AG04449 (cell line): ENCODE results near the gene SLC18B1.

Experiments used
- CTCF ChIA-PET: fragments of 350-600 bp; formaldehyde crosslinking; extraction: SDS; loops from one replicate; lab custom pipeline; 2021; ENCODE audit warnings: antibody characterized with exemption; lab: Yijun Ruan, JAX
- POLR2A ChIA-PET: fragments of 400-600, 350-600 bp; formaldehyde crosslinking; extraction: SDS; loops from one replicate; lab custom pipeline; 2020; ENCODE audit warnings: antibody characterized with exemption, inconsistent platforms; lab: Yijun Ruan, JAX
- DNase-seq: peaks from one replicate; pipeline ENCODE4 v3.0.0-alpha.2; 2010; ENCODE audit warnings: low read depth, low spot score
- H3K4me3 ChIP-seq: 2 replicates; pipeline ENCODE4 v1.5.1; 2011; ENCODE audit warnings: low read depth, mild to moderate bottlenecking, control low read depth, low read length
- TF ChIP-seq, protein P1 (sequence below): IDR thresholded peaks from one replicate; pipeline ENCODE4 v1.5.1; 2011; ENCODE audit warnings: mild to moderate bottlenecking, moderate library complexity, low read length, control low read depth, inconsistent platforms; ENCODE audit not compliant: insufficient read depth; ENCODE audit errors: missing control alignments

Gene SLC18B1

DNA sequence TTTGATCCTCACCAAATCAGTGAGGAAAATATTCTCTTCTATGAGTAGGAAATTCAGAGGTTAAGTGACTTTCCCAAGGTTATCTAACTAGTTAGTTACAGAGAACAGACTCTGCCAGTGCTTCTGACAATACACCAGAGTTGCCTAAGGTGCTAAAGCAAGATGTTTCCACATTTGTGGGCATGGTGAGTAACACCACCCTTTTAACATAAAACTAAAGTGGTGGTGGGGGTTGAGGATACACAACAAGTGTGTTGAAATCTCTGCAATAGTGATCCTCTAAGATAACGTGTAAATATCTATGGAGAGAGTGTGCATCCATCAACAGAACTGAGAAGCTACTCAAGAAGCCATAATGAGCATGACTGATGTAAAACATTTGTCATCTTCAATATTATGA, 52.4 kb downstream of the SLC18B1 start:
- H3K4me3 ChIP-seq, result no peak overlapping the region
- TF ChIP-seq, protein P1, sequence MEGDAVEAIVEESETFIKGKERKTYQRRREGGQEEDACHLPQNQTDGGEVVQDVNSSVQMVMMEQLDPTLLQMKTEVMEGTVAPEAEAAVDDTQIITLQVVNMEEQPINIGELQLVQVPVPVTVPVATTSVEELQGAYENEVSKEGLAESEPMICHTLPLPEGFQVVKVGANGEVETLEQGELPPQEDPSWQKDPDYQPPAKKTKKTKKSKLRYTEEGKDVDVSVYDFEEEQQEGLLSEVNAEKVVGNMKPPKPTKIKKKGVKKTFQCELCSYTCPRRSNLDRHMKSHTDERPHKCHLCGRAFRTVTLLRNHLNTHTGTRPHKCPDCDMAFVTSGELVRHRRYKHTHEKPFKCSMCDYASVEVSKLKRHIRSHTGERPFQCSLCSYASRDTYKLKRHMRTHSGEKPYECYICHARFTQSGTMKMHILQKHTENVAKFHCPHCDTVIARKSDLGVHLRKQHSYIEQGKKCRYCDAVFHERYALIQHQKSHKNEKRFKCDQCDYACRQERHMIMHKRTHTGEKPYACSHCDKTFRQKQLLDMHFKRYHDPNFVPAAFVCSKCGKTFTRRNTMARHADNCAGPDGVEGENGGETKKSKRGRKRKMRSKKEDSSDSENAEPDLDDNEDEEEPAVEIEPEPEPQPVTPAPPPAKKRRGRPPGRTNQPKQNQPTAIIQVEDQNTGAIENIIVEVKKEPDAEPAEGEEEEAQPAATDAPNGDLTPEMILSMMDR, result no peak
- CTCF ChIA-PET, result no interaction called here
- POLR2A ChIA-PET, result no interaction called here
- DNase-seq, result no peak

DNA sequence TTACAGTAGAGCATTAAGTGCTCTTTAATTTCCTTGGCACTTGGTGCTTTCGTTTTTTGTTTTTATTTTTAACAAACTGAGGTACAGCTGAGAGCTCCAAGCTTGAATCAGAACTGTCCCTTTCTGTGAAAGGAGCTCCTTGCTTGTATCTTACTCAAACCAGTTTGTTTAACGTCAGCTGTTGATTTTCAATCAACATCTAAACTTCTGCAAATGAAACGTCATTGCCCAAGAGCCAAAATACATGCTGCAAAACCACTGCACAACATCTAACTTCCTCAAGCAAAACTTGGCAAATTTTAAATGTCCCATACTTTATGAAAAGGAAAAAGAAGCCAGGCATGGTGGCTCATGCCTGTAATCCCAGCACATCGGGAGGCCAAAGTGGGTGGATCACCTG, 55.9 kb downstream of the SLC18B1 start:
- TF ChIP-seq, protein P1, result no peak
- no peak for DNase-seq
- CTCF ChIA-PET, result interaction anchor here (0.7 kb wide), 1 partner anchor 21 kb away, joined by 3 read pairs; no protein-coding TSS in a partner anchor
- POLR2A ChIA-PET, result no interaction called here
- H3K4me3 ChIP-seq, result no peak overlapping the region

DNA sequence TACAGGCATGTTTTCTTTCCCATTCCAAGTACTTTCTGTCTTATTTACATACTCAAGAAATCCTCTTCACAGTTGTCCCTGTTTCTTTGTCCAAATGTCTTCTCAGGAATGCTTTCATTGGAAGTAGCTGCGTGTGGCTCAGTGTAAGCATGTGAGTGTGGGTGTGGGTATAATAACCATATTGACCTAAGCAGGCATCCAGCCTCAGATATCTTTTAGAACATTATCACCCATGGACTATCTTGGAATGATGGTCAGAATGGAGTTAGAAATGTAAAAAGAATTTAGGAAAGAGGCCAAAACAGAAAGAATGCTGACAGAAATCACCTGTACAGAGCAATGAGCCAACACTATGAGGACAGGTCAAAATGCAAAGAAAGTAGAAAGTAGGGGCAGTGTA, 57.2 kb downstream of the SLC18B1 start:
- DNase-seq, result no peak
- TF ChIP-seq, protein P1, result no peak
- POLR2A ChIA-PET, result no interaction called here
- CTCF ChIA-PET, result no interaction called here
- H3K4me3 ChIP-seq, result no peak overlapping the region

DNA sequence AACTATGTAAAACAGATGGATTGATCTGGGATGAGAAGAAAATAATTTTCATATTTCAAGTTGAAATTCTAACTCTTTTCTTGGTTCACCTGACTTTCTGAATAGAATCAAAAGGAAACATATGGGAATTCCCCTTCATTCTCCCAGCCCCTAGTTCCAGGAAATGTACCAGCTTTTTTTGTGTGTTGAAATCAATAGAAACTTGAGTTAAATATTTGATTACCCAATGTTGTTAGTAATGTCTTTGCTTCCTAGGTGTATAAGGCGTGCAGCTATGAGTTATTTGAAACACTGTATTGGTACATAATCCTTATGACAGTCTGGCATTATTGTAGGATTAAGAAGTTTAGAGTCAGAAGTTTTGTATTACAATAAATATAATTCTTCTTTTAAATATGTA, 62.2 kb downstream of the SLC18B1 start:
- ChIA-PET POLR2A (no interaction called here), CTCF (no interaction called here)
- H3K4me3 ChIP-seq, result no peak overlapping the region

DNA sequence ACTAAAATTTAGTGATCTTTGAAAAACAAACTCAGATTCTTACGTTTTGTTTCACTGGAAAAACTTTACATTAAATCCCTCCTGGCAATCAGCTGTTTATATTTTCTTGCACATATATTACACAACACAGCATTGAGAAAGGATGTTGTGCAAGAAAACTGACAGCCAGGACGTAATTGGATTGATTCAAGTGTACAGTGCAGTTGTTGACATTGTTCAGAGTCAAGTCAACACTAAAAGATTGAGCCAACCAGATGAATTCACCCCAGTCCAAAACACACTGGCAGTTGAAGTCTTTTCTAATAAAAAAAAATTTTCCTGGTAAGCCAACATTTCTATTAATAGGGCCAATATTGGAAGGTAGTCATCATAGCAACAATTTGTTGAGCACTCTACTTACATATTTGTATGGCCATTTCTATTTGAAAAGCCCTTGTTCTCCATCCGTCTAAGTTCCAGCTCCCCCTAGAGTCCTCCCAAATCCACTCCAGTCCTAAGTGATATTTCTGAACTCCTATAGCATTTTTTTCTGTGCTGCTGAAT, 63.7 kb downstream of the SLC18B1 start:
- POLR2A ChIA-PET, result no interaction called here
- no peak overlapping the region for H3K4me3 ChIP-seq
- TF ChIP-seq, protein P1, result no peak
- CTCF ChIA-PET, result no interaction called here
- DNase-seq, result no peak

More for the DNA sequence above, 62.2 kb downstream of the SLC18B1 start:
- TF ChIP-seq, protein P1, result no peak
- no peak for DNase-seq

DNA sequence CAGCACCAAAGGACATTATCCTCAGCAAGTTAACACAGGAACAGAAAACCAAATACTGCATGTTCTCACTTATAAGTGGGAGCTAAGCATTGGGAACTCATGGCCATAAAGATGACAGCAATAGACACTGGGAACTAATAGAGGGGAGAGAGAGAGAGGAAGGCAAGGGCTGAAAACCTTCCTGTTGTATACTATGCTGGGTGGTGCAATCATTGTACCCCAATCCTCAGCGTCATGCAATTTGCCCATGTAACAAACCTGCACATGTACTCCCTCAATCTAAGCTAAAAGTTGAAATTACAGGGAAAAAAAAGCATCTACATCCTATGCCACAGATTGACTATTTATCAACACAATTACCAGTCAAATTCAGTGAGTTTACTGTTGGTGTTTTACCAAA, 64.6 kb downstream of the SLC18B1 start:
- H3K4me3 ChIP-seq, result no peak overlapping the region
- TF ChIP-seq, protein P1, result no peak
- ChIA-PET CTCF (no interaction called here), POLR2A (no interaction called here)
- no peak for DNase-seq
